ENCODE measurements around the gene RPL22.

DNA sequence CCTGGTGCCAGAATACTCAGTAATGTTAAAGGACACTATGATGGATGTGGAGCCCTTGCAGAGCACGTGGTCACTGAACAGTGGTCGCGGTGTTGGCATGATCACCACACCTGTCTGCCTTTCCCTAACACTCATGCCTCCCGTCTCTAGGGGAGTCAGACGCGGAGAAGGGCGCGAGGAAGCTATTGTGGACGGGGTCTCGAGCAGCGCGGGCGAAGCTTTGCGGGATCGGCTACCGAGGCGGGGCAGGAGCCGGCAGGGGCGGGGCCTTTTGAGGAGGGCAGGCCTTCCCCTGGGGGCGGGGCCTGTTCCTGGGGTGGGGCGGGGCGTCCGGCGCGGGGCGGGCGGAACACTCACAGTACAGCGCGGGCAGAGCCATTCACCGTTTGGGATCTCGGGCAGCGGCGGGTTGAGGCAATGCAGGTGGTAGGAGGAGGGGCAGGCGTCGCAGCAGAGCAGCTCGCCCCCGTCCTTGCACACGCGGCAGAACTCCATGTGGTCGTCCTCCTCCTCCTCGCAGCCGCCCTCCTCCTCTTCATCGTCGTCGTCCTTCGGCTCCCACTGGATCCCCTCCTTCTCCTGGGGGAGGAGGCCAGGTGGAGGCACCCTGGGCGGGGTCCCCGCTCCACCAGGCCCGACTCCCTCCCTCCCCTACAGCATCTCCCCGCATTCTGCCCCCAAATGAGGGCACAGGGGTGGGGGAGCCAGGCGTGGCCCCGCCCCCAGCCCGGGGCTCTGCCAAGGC, 50.7 kb downstream of the RPL22 start:
- no peak for TF ChIP-seq CTCF (IDR thresholded peaks at IDR 0.05; ENCODE audit: insufficient read depth, low read depth, low read length)
- TF ChIP-seq EZH2 (IDR thresholded peaks at IDR 0.05; ENCODE audit: insufficient read depth, low read length) = no peak
